Measurements from ENCODE around the gene CREB5. TPM values are rescaled to one million over a fixed set of nuclear protein-coding genes. Genes with fewer than 3 reads are reported as not detected.

CREB5 gene
- total and polyA plus RNA-seq, 2 of the 8 experiments (the other 6 are each of a cell fraction or from before 2014, with no cell fraction given), result 2.4 to 2.7 TPM

- peak overlapping the region; percentile 52 to 82 for H3K4me2 ChIP-seq (ENCODE audit: insufficient read depth in 1 of 2, low read depth in 2 of 2, low read length in 2 of 2)
- peak overlapping the region; percentile 55 to 75 (median 70) for H3K4me3 ChIP-seq (ENCODE audit: extremely low read depth in 1 of 4, insufficient read depth in 2 of 4, low read depth in 3 of 4, low read length in 4 of 4)
- 14% methylated on average over 53 of the region's 63 CpGs; no CpG with 5 or more reads in 1 of the 2 experiments for WGBS, 2 experiments (ENCODE audit: extremely low coverage in 1 of 2, insufficient coverage in 1 of 2, insufficient read length in 1 of 2, insufficient replicate concordance in 2 of 2, low coverage in 1 of 2, low lambda C conversion rate in 2 of 2, missing lambda C conversion rate in 1 of 2)
- H3K27ac ChIP-seq (ENCODE audit: low read depth, low read length), result no peak overlapping the region
- no peaks in the 10 kb centered on the region for H3K79me2 ChIP-seq (ENCODE audit: control insufficient read depth in 1 of 2, insufficient read depth in 2 of 2, low read length in 2 of 2)
- no peak overlapping the region for H2AK5ac ChIP-seq (ENCODE audit: low read depth, low read length)
- no peaks in the 10 kb centered on the region for H3K36me3 ChIP-seq (ENCODE audit: control insufficient read depth in 2 of 4, insufficient read depth in 4 of 4, low read length in 3 of 4)
- no peaks in the 10 kb centered on the region for H3K79me1 ChIP-seq (ENCODE audit: low read depth, low read length)
- DNase-seq (ENCODE audit: low read depth in 1 of 2, low spot score in 2 of 2), result peak; percentile 71 to 96
- H3K4me1 ChIP-seq (replicated peaks in 1 of 4; ENCODE audit: control insufficient read depth in 3 of 4, insufficient read depth in 4 of 4, low read length in 3 of 4), result no peaks in the 10 kb centered on the region
- CTCF ChIA-PET (ENCODE audit: partially characterized antibody), result interaction anchor here (0.5 to 1.4 kb wide), 20 partner anchors 9 to 552 kb away, joined by 3 to 7 read pairs (median 4); no protein-coding TSS in a partner anchor
- no peak for FAIRE-seq
- H2BK120ac ChIP-seq (replicated peaks; ENCODE audit: low read depth, low read length), result no peak overlapping the region
- H2BK15ac ChIP-seq (ENCODE audit: low read length), result no peak overlapping the region; the same call in 1 of the 2 replicates
- peaks cover 3% of the 10 kb centered on the region; the same call in 1 of the 2 replicates for H3K23me2 ChIP-seq (ENCODE audit: low read depth, low read length)
- peak overlapping the region; percentile 91 for H2AFZ ChIP-seq (ENCODE audit: low read length)
- peak overlapping the region; percentile 93 for H4K5ac ChIP-seq (ENCODE audit: insufficient read length, low read depth, low read length)
- H3K27me3 ChIP-seq (replicated peaks in 1 of 4; ENCODE audit: control insufficient read depth in 3 of 4, extremely low read depth in 1 of 4, insufficient read depth in 3 of 4, low read length in 3 of 4), result peaks cover 0 to 8% (median 0%) of the 10 kb centered on the region in 4 experiments; a peak in 2 of 7 replicates
- no peak overlapping the region for H2BK5ac ChIP-seq (ENCODE audit: low read depth, low read length)
- H4K20me1 ChIP-seq (replicated peaks in 1 of 2; ENCODE audit: control insufficient read depth in 1 of 2, insufficient read depth in 2 of 2, low read length in 2 of 2), result no peaks in the 10 kb centered on the region
- H3K9ac ChIP-seq (replicated peaks in 1 of 4; ENCODE audit: extremely low read depth in 1 of 4, low read depth in 3 of 4, low read length in 3 of 4), result peak overlapping the region in 3 of 4 experiments; percentile 2 to 49 (median 47); a peak in 4 of 7 replicates
- H3K14ac ChIP-seq (ENCODE audit: insufficient read length), result no peak overlapping the region
- H3K18ac ChIP-seq (ENCODE audit: extremely low read depth, low read length), result peak overlapping the region; percentile 87
- peak overlapping the region; percentile 87; the same call in 1 of the 2 replicates for H2BK20ac ChIP-seq (ENCODE audit: low read length)
- H3K4ac ChIP-seq (replicated peaks; ENCODE audit: insufficient read length, low read depth, low read length), result no peak overlapping the region
- POLR2A ChIA-PET (ENCODE audit: partially characterized antibody), result no interaction called here
- no peaks in the 10 kb centered on the region for H3K9me3 ChIP-seq (ENCODE audit: insufficient read depth in 2 of 2, low read depth in 1 of 2, low read length in 1 of 2)
- H4K8ac ChIP-seq (ENCODE audit: extremely low read depth, insufficient read depth, low read length), result peak overlapping the region; percentile 88; the same call in 1 of the 2 replicates
- peak overlapping the region; percentile 33 for H3K56ac ChIP-seq (replicated peaks; ENCODE audit: insufficient read length, low read depth, low read length)
- peak overlapping the region; percentile 87 for H4K91ac ChIP-seq (replicated peaks; ENCODE audit: insufficient read length, low read length)
- no peak overlapping the region for H3K23ac ChIP-seq (ENCODE audit: insufficient read length)
- H2BK12ac ChIP-seq (ENCODE audit: low read depth, low read length), result no peak overlapping the region; the same call in 1 of the 2 replicates
- TF ChIP-seq RAD21 (IDR thresholded peaks at IDR 0.05 in 1 of 2, conservative IDR thresholded peaks at IDR 0.05 in 1 of 2; ENCODE audit: low read depth in 2 of 2, low read length in 2 of 2) (peak; percentile 82 to 88), SAP30 (IDR thresholded peaks at IDR 0.05; ENCODE audit: insufficient read depth, insufficient replicate concordance, low read length) (no peak), FOSL1 (IDR thresholded peaks at IDR 0.05; ENCODE audit: insufficient read depth, low read depth, low read length) (no peak), E2F6 (IDR thresholded peaks at IDR 0.05) (peak; percentile 82), PHF8 (conservative IDR thresholded peaks at IDR 0.05; ENCODE audit: low read depth, low read length) (peak; percentile 56), SIN3A (conservative IDR thresholded peaks at IDR 0.05 in 1 of 2, IDR thresholded peaks at IDR 0.05 in 1 of 2; ENCODE audit: low read depth in 1 of 2, low read length in 2 of 2) (no peak), ASH2L (IDR thresholded peaks at IDR 0.05; ENCODE audit: low read length) (peak; percentile 65), CBX8 (IDR thresholded peaks at IDR 0.05; ENCODE audit: borderline replicate concordance, low read depth, low read length) (no peak)
These were observed 441.8 kb downstream of the CREB5 start for GRCh38 chr7:28853834-28854749.
